K562 (cell line): ENCODE data around the gene TBC1D16. TPM values are rescaled to one million over a fixed set of nuclear protein-coding genes. Genes with fewer than 3 reads are reported as not detected.

Experiments
- ATAC-seq: fragments of 200-7000 bp; cut with Tn5 transposase; 3 replicates; pipeline ENCODE4 v1.9.1; 2020; ENCODE audit warnings: moderate library complexity
- BruUV-seq: library from RNA; stranded (reverse); fragments of 400-500 nt; replicated peaks from 2 replicates; lab custom pipeline; 2021; lab: Mats Ljungman, UMichigan
- CTCF ChIA-PET: fragments of 300-600 bp; formaldehyde crosslinking; extraction: SDS; loops from one replicate; lab custom pipeline; 2021; ENCODE audit warnings: low intra/inter-chr PET ratio; lab: Yijun Ruan, JAX
- POLR2A ChIA-PET: fragments of 300-600, 350-650 bp; sonication (Branson Sonifier 250); formaldehyde crosslinking; extraction: SDS; loops from one replicate; lab custom pipeline; 2021; ENCODE audit warnings: antibody characterized with exemption, inconsistent platforms; lab: Yijun Ruan, JAX
- DNase-seq, 4 experiments: peaks; one replicate each; pipeline versions ENCODE4 v3.0.0 to v3.0.0-alpha.2; 2011 to 2018; ENCODE audit warnings: low spot score in 3 of 4, mixed read lengths in 3 of 4; ENCODE audit errors: extremely low read depth in 1 of 4
- FAIRE-seq: peaks from 2 replicates; lab custom pipeline; 2011; peaks lifted over from hg19 to GRCh38; lab: Jason Lieb, UNC
- H2AFZ ChIP-seq: 2 replicates; pipeline ENCODE4 v1.6.0; 2011; ENCODE audit warnings: low read depth, low read length, control low read depth, inconsistent platforms
- H3K27ac ChIP-seq: fragments of 200-600 bp; 3 replicates; pipeline ENCODE4 v1.8.0; 2011; ENCODE audit warnings: low read depth, mild to moderate bottlenecking, control low read depth, inconsistent platforms, low read length, moderate library complexity, mixed read lengths; ENCODE audit errors: extremely low read depth
- H3K27me3 ChIP-seq, 2 experiments: fragments of 300-600 bp in 1 of 2; 2 replicates in 1 of 2; 3 replicates in 1 of 2; pipeline versions ENCODE4 v1.6.0 to v1.8.0; 2011; ENCODE audit warnings: inconsistent platforms in 2 of 2, low read length in 2 of 2, mild to moderate bottlenecking in 1 of 2, mixed read lengths in 1 of 2, moderate library complexity in 1 of 2; ENCODE audit not compliant: control insufficient read depth in 2 of 2, insufficient read depth in 2 of 2
- H3K36me3 ChIP-seq: fragments of 300-600 bp; 3 replicates; pipeline ENCODE4 v1.8.0; 2011; ENCODE audit warnings: mild to moderate bottlenecking, low read length, inconsistent platforms; ENCODE audit not compliant: control insufficient read depth, insufficient read depth
- H3K4me1 ChIP-seq, 2 experiments: fragments of 200-600 bp in 1 of 2; replicated peaks in 1 of 2; 2 replicates in 1 of 2; 3 replicates in 1 of 2; pipeline versions ENCODE4 v1.5.1 to v1.8.0; 2011; ENCODE audit warnings: inconsistent platforms in 2 of 2, low read length in 2 of 2, mild to moderate bottlenecking in 1 of 2, mixed read lengths in 1 of 2, moderate library complexity in 1 of 2; ENCODE audit not compliant: control insufficient read depth in 2 of 2, insufficient read depth in 2 of 2
- H3K4me2 ChIP-seq: 2 replicates; pipeline ENCODE4 v1.6.1; 2011; ENCODE audit warnings: low read length, control low read depth, inconsistent platforms, mixed read lengths; ENCODE audit not compliant: insufficient read depth
- H3K4me3 ChIP-seq: fragments of 200-600 bp; sonication (generic), shearing (Covaris generic); 2 replicates; pipeline ENCODE4 v1.5.1; 2016; ENCODE audit warnings: control low read depth, inconsistent platforms
- H3K79me2 ChIP-seq: fragments of 200-600 bp; 3 replicates; pipeline ENCODE4 v1.8.0; 2011; ENCODE audit warnings: low read length, inconsistent platforms; ENCODE audit not compliant: control insufficient read depth, insufficient read depth
- H3K9ac ChIP-seq, 2 experiments: 2 replicates each; pipeline versions ENCODE4 v1.6.0 to v1.6.1; 2011; ENCODE audit warnings: low read depth in 2 of 2, low read length in 2 of 2, control low read depth in 1 of 2, inconsistent platforms in 1 of 2, mild to moderate bottlenecking in 1 of 2, mixed read lengths in 1 of 2; ENCODE audit not compliant: insufficient read depth in 1 of 2
- H3K9me1 ChIP-seq: one replicate; pipeline ENCODE4 v1.6.0; 2011; ENCODE audit warnings: inconsistent platforms, mild to moderate bottlenecking, low read length, moderate library complexity; ENCODE audit not compliant: control insufficient read depth, insufficient read depth
- H3K9me3 ChIP-seq: replicated peaks from 2 replicates; pipeline ENCODE4 v1.5.1; 2011; ENCODE audit warnings: low read depth, low read length, inconsistent platforms; ENCODE audit not compliant: control insufficient read depth, insufficient read depth
- H4K20me1 ChIP-seq: replicated peaks from 2 replicates; pipeline ENCODE4 v1.6.1; 2011; ENCODE audit warnings: low read length, inconsistent platforms, mixed read lengths; ENCODE audit not compliant: control insufficient read depth, insufficient read depth
- BCOR ChIP-seq: fragments of 450-650 bp; IDR thresholded peaks from 2 replicates; pipeline ENCODE4 v1.6.1; 2016
- DLX4 ChIP-seq: fragments of 250-450 bp; sonication (Bioruptor Pico); IDR thresholded peaks from 2 replicates; pipeline ENCODE4 v1.6.1; 2021; ENCODE audit warnings: mild to moderate bottlenecking
- FOXP1 ChIP-seq: sonication (generic); formaldehyde crosslinking; IDR thresholded peaks from 2 replicates; pipeline ENCODE4 v1.8.0; 2022; ENCODE audit warnings: mild to moderate bottlenecking, missing genetic modification reagents
- ILF3 ChIP-seq: fragments of 450-650 bp; IDR thresholded peaks from 2 replicates; pipeline ENCODE4 v1.6.1; 2018; ENCODE audit warnings: antibody characterized with exemption, mild to moderate bottlenecking, moderate library complexity, borderline replicate concordance
- L3MBTL2 ChIP-seq: fragments of 450-650 bp; IDR thresholded peaks from 2 replicates; pipeline ENCODE4 v1.6.1; 2016; ENCODE audit warnings: mild to moderate bottlenecking, moderate library complexity
- MLLT1 ChIP-seq, 2 experiments: fragments of 450-650 bp; IDR thresholded peaks; 2 replicates each; pipeline ENCODE4 v1.6.1; 2016
- NUFIP1 ChIP-seq: fragments of 450-650 bp; IDR thresholded peaks from 2 replicates; pipeline ENCODE4 v1.6.1; 2018; ENCODE audit not compliant: partially characterized antibody
- PHTF2 ChIP-seq: fragments of 250-450 bp; sonication (Bioruptor Pico); IDR thresholded peaks from 2 replicates; pipeline ENCODE4 v1.5.0; 2021; ENCODE audit warnings: mild to moderate bottlenecking
- PURB ChIP-seq: sonication (generic); formaldehyde crosslinking; IDR thresholded peaks from 2 replicates; pipeline ENCODE4 v1.9.0; 2021; ENCODE audit warnings: low read depth, mild to moderate bottlenecking, missing genetic modification reagents
- RERE ChIP-seq: sonication (generic); formaldehyde crosslinking; IDR thresholded peaks from 2 replicates; pipeline ENCODE4 v1.8.0; 2023; ENCODE audit warnings: missing genetic modification reagents, mild to moderate bottlenecking, borderline replicate concordance
- RUNX1 ChIP-seq: sonication (generic); IDR thresholded peaks from 2 replicates; pipeline ENCODE4 v1.6.1; 2016; ENCODE audit warnings: antibody characterized with exemption, low read depth
- XRCC3 ChIP-seq: fragments of 450-650 bp; IDR thresholded peaks from 2 replicates; pipeline ENCODE4 v1.6.1; 2017; ENCODE audit warnings: mild to moderate bottlenecking, moderate library complexity
- ZC3H4 ChIP-seq: sonication (generic); formaldehyde crosslinking; IDR thresholded peaks from 2 replicates; pipeline ENCODE4 v1.9.0; 2021; ENCODE audit warnings: missing genetic modification reagents, borderline replicate concordance
- ZNF263 ChIP-seq: sonication (generic); formaldehyde crosslinking; IDR thresholded peaks from 2 replicates; pipeline ENCODE4 v1.8.0; 2022; ENCODE audit warnings: mild to moderate bottlenecking, missing genetic modification reagents, borderline replicate concordance
- ZNF561 ChIP-seq: fragments of 450-650 bp; formaldehyde crosslinking; conservative IDR thresholded peaks from 2 replicates; pipeline ENCODE4 v1.4.0; 2020; ENCODE audit warnings: mild to moderate bottlenecking, moderate library complexity
- WGBS: fragments of 100-300 bp; shearing (Covaris generic); methylation state at CpG from one replicate; pipeline ENCODE4 v1.1.6; 2016; ENCODE audit warnings: low coverage, mixed read lengths; ENCODE audit not compliant: insufficient coverage; ENCODE audit errors: missing lambda C conversion rate; 5-methylcytosine and 5-hydroxymethylcytosine counted together
- in situ Hi-C: fragments of 300-500 bp; cut with MboI; formaldehyde crosslinking; loops from 4 replicates; pipeline ENCODE4 v1.15.0; 2018; ENCODE audit warnings: inconsistent platforms, mixed read lengths
- intact Hi-C: fragments of 100-400 bp; cut with micrococcal nuclease; formaldehyde crosslinking; loops from 2 replicates; pipeline ENCODE4 v1.14.2; 2022
- polyA plus RNA-seq, 8 experiments: library from polyadenylated mRNA; depleted of rRNA in 4 of 8; stranded (reverse) in 5 of 8; unstranded in 3 of 8; fragments of >200 nt; fragmentation: Nextera tagmentation in 2 of 8; fragmentation: Illumina TruSeq in 1 of 8; extraction: Ambion mirVana in 2 of 8; extraction: Trizol in 1 of 8; gene quantifications; 2 replicates each; pipeline versions ENCODE4 v1.2.1 to v1.2.3, GENCODE V29; 2011 to 2014; ENCODE audit warnings: inconsistent platforms in 1 of 8, missing spikeins in 1 of 8
- total RNA-seq, 7 experiments: library from RNA; depleted of rRNA in 6 of 7; stranded (reverse); fragments of >200 nt in 6 of 7; fragmentation: Illumina TruSeq in 2 of 7; extraction: Trizol in 2 of 7; gene quantifications; 2 replicates each; pipeline versions ENCODE4 v1.2.1 to v1.2.3, GENCODE V29; 2011 to 2021; ENCODE audit warnings: low replicate concordance in 1 of 7

Gene TBC1D16
- total and polyA plus RNA-seq, 9 of the 15 experiments (the other 6 are each of a cell fraction or from before 2014, with no cell fraction given), result 0.01 to 0.20 (median 0.03) TPM; not detected in 1

GRCh38 chr17:79888009-79888540 lies 147.6 kb downstream of the TBC1D16 start:
- ChIA-PET POLR2A (interaction anchor here (0.7 to 2.2 kb wide), 2 partner anchors 9 to 22 kb away, joined by 4 to 7 read pairs; no protein-coding TSS in a partner anchor), CTCF (no interaction called here)
- no peak overlapping the region for H3K4me3 ChIP-seq
- no peak for FAIRE-seq
- no peaks in the 10 kb centered on the region; a peak in 1 of 5 replicates for H3K4me1 ChIP-seq
- H3K27me3 ChIP-seq, result peaks cover 34 to 63% of the 10 kb centered on the region in 2 experiments; a peak in 4 of 5 replicates
- H3K9ac ChIP-seq, result no peak overlapping the region
- 12% methylated on average over 14 of the region's 17 CpGs for WGBS
- no peak for DNase-seq
- peaks cover 9% of the 10 kb centered on the region for H4K20me1 ChIP-seq
- no peak overlapping the region for H3K27ac ChIP-seq
- ATAC-seq, result no peak
- no peak overlapping the region for H2AFZ ChIP-seq
- no peaks in the 10 kb centered on the region; the same call in 1 of the 2 replicates for H3K9me3 ChIP-seq
- BruUV-seq, result no TSS peak
- intact Hi-C loops, result no loop called here
- in situ Hi-C loops, result no loop called here
- H3K4me2 ChIP-seq, result no peak overlapping the region
- no peaks in the 10 kb centered on the region for H3K9me1 ChIP-seq
- H3K36me3 ChIP-seq, result no peaks in the 10 kb centered on the region
- no peaks in the 10 kb centered on the region for H3K79me2 ChIP-seq
- TF ChIP-seq RERE (CRISPR knock-in tag) (no peak), MLLT1 (IDR thresholded peaks at IDR 0.05) (no peak), DLX4 (CRISPR knock-in tag) (no peak), ZNF263 (CRISPR knock-in tag) (no peak), ZNF561 (no peak), BCOR (no peak), PURB (no peak), XRCC3 (no peak), PHTF2 (CRISPR knock-in tag) (no peak), ILF3 (no peak), ZC3H4 (no peak), L3MBTL2 (no peak), RUNX1 (no peak), NUFIP1 (no peak), FOXP1 (CRISPR knock-in tag) (no peak)
